Memory B cell (primary cell): ENCODE results near the gene SLC2A9.

ENCODE experiments used
- ATAC-seq: fragments of 150-1000 bp; cut with Tn5 transposase; 2 replicates; pipeline ENCODE4 v1.10.0; 2021; ENCODE audit warnings: low read depth, mild to moderate bottlenecking, moderate library complexity
- DNase-seq, 2 donors: peaks; one replicate each; pipeline ENCODE4 v3.0.0; 2022; ENCODE audit warnings: low spot score in 2 of 2
- H3K27ac Mint-ChIP-seq: one replicate; pipeline ENCODE4 v1.8.0; 2022; ENCODE audit warnings: mild to moderate bottlenecking, moderate library complexity, mixed read lengths
- H3K27me3 Mint-ChIP-seq: one replicate; pipeline ENCODE4 v1.8.0; 2022; ENCODE audit warnings: mixed read lengths
- H3K36me3 Mint-ChIP-seq: one replicate; pipeline ENCODE4 v1.8.0; 2022; ENCODE audit warnings: mild to moderate bottlenecking, mixed read lengths
- H3K4me1 Mint-ChIP-seq: one replicate; pipeline ENCODE4 v1.8.0; 2022; ENCODE audit warnings: mixed read lengths
- H3K4me3 Mint-ChIP-seq: one replicate; pipeline ENCODE4 v1.8.0; 2022; ENCODE audit warnings: mild to moderate bottlenecking, moderate library complexity, mixed read lengths
- H3K9me3 Mint-ChIP-seq: one replicate; pipeline ENCODE4 v1.8.0; 2022; ENCODE audit warnings: mixed read lengths

Gene SLC2A9

GRCh38 chr4:10033191-10033881 lies 12.0 kb upstream of the SLC2A9 start:
- peak overlapping the region; percentile 36 for H3K27ac Mint-ChIP-seq
- H3K4me3 Mint-ChIP-seq: peak overlapping the region; percentile 60
- DNase-seq (no peak), ATAC-seq (peak; percentile 93)
- no peaks in the 10 kb centered on the region for H3K9me3 Mint-ChIP-seq
- no peaks in the 10 kb centered on the region for H3K36me3 Mint-ChIP-seq
- peaks cover 20% of the 10 kb centered on the region for H3K4me1 Mint-ChIP-seq
- H3K27me3 Mint-ChIP-seq: peaks cover 2% of the 10 kb centered on the region

DNA sequence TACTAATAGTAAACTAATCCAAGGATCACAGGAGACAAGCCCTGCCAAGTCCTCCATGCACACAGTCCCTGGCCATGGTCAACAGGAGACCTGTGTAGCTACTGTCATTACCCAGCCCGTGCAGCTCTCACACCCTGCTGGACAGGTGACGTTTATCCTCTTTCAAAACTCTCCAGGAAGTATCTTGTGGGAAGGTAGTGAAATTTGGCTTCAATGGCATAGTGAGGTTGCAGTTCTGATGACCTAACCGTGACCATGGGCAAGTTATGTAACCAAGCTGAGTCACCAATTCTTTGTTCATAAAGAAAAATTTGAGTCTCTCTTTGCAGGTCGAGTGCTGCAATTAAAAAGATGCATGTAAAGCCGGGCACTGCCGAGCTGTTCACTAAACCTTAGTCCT lies 11.3 kb upstream of the SLC2A9 start:
- no peak for ATAC-seq
- Mint-ChIP-seq H3K4me1 (peaks cover 20% of the 10 kb centered on the region), H3K4me3 (no peak overlapping the region), H3K27ac (no peak overlapping the region), H3K36me3 (no peaks in the 10 kb centered on the region), H3K9me3 (no peaks in the 10 kb centered on the region), H3K27me3 (peaks cover 2% of the 10 kb centered on the region)
- no peak for DNase-seq

DNA sequence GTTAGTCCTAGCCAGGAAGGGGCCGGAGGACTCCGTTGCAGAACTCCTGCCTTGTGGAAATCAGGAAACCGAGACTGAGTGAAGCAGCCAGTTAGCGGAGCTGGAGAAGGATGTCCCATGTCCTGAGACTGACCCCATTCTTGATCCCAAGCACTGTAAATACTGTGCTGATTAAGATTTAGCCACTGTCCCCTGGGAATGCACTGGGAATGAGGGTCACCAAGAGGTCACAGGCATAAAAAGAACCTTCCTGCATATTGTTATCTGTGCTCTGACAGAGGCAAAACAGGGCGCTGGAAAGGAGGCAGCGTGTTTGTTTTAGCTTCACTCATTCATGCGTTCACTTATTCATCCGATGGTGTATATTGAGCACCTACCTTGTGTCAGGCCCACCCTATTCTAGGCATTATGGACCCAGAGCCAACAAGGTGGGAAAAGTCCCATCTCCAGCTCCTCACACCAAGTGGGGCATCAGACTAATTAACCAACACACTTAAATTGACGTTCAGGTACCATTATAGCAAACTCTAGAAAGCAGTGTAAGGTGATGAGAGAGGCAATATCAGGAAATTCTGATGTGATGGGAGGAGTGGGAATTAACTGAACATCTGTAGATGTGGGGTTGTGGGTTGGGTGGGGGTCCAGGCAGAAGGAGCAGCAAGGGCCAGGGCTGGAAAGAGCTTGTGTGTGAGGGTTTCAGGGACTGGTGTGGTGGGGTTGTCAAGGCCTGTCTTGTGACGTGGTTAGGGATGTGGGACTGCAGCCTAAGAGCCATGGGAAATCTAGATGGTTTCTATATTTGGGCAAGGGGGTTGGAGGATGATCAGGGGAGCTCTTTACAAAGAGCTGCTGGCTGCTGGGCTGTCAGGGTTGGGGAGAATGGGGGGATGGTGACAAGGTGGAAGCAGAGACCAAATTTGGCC lies 10.6 kb upstream of the SLC2A9 start:
- Mint-ChIP-seq H3K4me1 (peaks cover 20% of the 10 kb centered on the region), H3K27ac (no peak overlapping the region), H3K4me3 (no peak overlapping the region), H3K27me3 (peaks cover 2% of the 10 kb centered on the region), H3K36me3 (no peaks in the 10 kb centered on the region), H3K9me3 (no peaks in the 10 kb centered on the region)
- ATAC-seq (no peak), DNase-seq (no peak)

- Mint-ChIP-seq H3K4me3 (no peak overlapping the region), H3K9me3 (no peaks in the 10 kb centered on the region), H3K27me3 (peaks cover 2% of the 10 kb centered on the region), H3K4me1 (peaks cover 20% of the 10 kb centered on the region), H3K36me3 (no peaks in the 10 kb centered on the region), H3K27ac (no peak overlapping the region)
- DNase-seq (no peak), ATAC-seq (no peak)
Measured at GRCh38 chr4:10030972-10031667, 9.8 kb upstream of the SLC2A9 start.

DNA sequence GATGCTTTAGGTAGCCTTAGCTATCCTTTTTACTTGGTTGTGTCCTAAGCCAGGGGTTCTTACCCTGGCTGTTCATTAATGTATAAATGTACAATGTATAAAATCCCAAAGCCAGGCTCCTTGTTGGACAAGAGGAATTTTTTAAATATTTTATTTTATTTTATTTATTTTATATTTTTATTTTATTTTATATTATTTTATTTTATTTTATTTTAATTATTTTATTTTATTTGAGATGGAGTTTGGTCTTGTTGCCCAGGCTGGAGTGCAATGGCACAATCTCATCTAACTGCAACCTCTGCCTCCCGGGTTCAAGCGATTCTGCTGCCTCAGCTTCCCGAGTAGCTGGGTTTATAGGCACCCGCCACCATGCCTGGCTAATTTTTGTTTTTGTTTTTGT lies 8.1 kb upstream of the SLC2A9 start:
- no peak overlapping the region for H3K27ac Mint-ChIP-seq
- ATAC-seq (no peak), DNase-seq (no peak)
- no peaks in the 10 kb centered on the region for H3K36me3 Mint-ChIP-seq
- peaks cover 2% of the 10 kb centered on the region for H3K27me3 Mint-ChIP-seq
- H3K4me1 Mint-ChIP-seq: peaks cover 20% of the 10 kb centered on the region
- H3K9me3 Mint-ChIP-seq: no peaks in the 10 kb centered on the region
- H3K4me3 Mint-ChIP-seq: no peak overlapping the region

DNA sequence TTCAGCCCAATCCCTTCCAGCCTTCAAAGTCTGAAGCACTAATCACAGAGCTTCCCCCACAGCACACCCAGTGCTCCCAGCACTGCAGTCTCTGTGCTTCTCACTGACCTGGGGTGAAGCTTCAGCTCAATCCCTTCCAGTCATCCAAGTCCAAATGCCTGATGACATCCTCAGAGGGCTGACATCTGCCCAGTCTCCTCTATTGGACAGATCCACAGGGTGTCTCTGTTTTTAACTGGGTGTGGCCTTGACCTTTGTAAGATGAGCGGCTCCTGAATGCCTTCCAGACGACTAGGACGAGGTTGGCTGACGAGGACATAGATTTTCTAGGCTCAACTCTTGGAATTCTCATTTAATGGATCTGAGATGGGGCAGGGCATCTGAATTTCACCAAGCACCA lies 7.6 kb upstream of the SLC2A9 start:
- peaks cover 22% of the 10 kb centered on the region for H3K4me1 Mint-ChIP-seq
- no peak for DNase-seq
- no peaks in the 10 kb centered on the region for H3K9me3 Mint-ChIP-seq
- no peaks in the 10 kb centered on the region for H3K36me3 Mint-ChIP-seq
- no peak overlapping the region for H3K4me3 Mint-ChIP-seq
- no peak overlapping the region for H3K27ac Mint-ChIP-seq
- H3K27me3 Mint-ChIP-seq: peaks cover 2% of the 10 kb centered on the region
- ATAC-seq: no peak

- Mint-ChIP-seq H3K27ac (no peak overlapping the region), H3K36me3 (no peaks in the 10 kb centered on the region), H3K9me3 (no peaks in the 10 kb centered on the region), H3K4me3 (no peak overlapping the region), H3K4me1 (peaks cover 19% of the 10 kb centered on the region), H3K27me3 (no peaks in the 10 kb centered on the region)
- DNase-seq (no peak), ATAC-seq (no peak)
Measured at GRCh38 chr4:10026485-10026884, 5.2 kb upstream of the SLC2A9 start.

GRCh38 chr4:10025230-10025806 lies 4.0 kb upstream of the SLC2A9 start:
- Mint-ChIP-seq H3K27me3 (no peaks in the 10 kb centered on the region), H3K9me3 (no peaks in the 10 kb centered on the region), H3K4me1 (peaks cover 19% of the 10 kb centered on the region), H3K27ac (no peak overlapping the region), H3K36me3 (no peaks in the 10 kb centered on the region), H3K4me3 (no peak overlapping the region)
- ATAC-seq (no peak), DNase-seq (no peak)

DNA sequence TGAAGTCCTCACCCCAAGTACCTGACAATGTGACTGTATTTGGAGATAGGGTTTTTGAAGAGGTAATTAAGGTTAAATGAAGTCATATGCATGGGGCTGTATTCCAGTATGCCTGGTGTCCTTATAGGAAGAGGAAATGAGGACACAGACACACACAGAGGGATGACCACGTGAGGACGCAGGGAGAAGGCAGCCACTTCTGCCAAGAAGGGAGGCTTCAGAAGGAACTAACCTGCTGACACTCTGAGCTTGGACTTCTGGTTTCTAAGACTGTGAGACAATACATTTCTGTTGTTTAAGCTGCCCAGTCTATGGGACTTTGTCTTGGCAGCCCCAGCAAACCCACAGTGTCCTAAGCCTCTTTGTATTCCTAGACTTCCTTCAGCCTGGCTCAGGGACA lies 3.0 kb upstream of the SLC2A9 start:
- Mint-ChIP-seq H3K4me3 (no peak overlapping the region), H3K27me3 (no peaks in the 10 kb centered on the region), H3K9me3 (no peaks in the 10 kb centered on the region), H3K36me3 (no peaks in the 10 kb centered on the region), H3K27ac (no peak overlapping the region), H3K4me1 (peaks cover 21% of the 10 kb centered on the region)
- no peak for DNase-seq
- ATAC-seq: no peak

- Mint-ChIP-seq H3K4me3 (no peak overlapping the region), H3K27ac (no peak overlapping the region), H3K9me3 (no peaks in the 10 kb centered on the region), H3K4me1 (peaks cover 21% of the 10 kb centered on the region), H3K36me3 (no peaks in the 10 kb centered on the region), H3K27me3 (no peaks in the 10 kb centered on the region)
- no peak for DNase-seq
- no peak for ATAC-seq
Measured at GRCh38 chr4:10023806-10024205, 2.5 kb upstream of the SLC2A9 start.

DNA sequence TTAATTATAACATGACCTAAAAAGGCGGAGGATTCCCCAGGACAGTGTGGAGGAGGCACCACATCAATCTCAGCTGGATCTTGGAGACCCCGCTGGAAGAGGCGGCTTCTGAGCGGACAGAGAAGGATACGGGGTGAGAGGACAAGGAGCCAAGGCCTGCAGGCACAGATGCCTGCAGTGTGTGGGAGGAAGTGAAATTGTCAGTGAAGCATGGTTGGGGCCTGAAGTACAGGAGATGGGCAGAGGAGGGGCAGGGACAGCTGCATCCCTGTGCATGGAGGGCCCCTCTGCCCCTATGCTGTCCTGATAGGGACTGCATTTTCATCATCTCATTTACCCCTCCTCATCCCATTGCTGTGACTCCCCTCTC lies 1.7 kb upstream of the SLC2A9 start:
- Mint-ChIP-seq H3K27me3 (no peaks in the 10 kb centered on the region), H3K4me3 (no peak overlapping the region), H3K9me3 (no peaks in the 10 kb centered on the region), H3K27ac (no peak overlapping the region), H3K36me3 (no peaks in the 10 kb centered on the region), H3K4me1 (peaks cover 24% of the 10 kb centered on the region)
- DNase-seq: no peak
- peak; percentile 37 for ATAC-seq

GRCh38 chr4:10022346-10023049 lies 1.2 kb upstream of the SLC2A9 start:
- DNase-seq: no peak
- no peaks in the 10 kb centered on the region for H3K36me3 Mint-ChIP-seq

GRCh38 chr4:10021653-10022023 lies 341 bp upstream of the SLC2A9 start:
- Mint-ChIP-seq H3K4me3 (no peak overlapping the region), H3K27me3 (no peaks in the 10 kb centered on the region), H3K27ac (no peak overlapping the region), H3K4me1 (peaks cover 24% of the 10 kb centered on the region), H3K9me3 (no peaks in the 10 kb centered on the region), H3K36me3 (no peaks in the 10 kb centered on the region)
- DNase-seq (no peak), ATAC-seq (no peak)

More at GRCh38 chr4:10022346-10023049, 1.2 kb upstream of the SLC2A9 start:
- Mint-ChIP-seq H3K4me3 (no peak overlapping the region), H3K27me3 (no peaks in the 10 kb centered on the region), H3K4me1 (peaks cover 24% of the 10 kb centered on the region), H3K9me3 (no peaks in the 10 kb centered on the region), H3K27ac (no peak overlapping the region)
- no peak for ATAC-seq
